Measurements from ENCODE around the gene DDIT4.

DDIT4 gene

GRCh38 chr10:72274213-72274729 is 547 bp downstream of the DDIT4 start:
- no peak for TF ChIP-seq CTCF (conservative IDR thresholded peaks at IDR 0.05)
- no peak for TF ChIP-seq ZFX (IDR thresholded peaks at IDR 0.05)

GRCh38 chr10:72274730-72275350 is 1.1 kb downstream of the DDIT4 start:
- H3K27ac ChIP-seq, result peak overlapping the region; percentile 98
- TF ChIP-seq CTCF (conservative IDR thresholded peaks at IDR 0.05), result peak; percentile 76
- 0 out of 2 replicates have a peak, but pooled peaks have one; percentile 22 for TF ChIP-seq ZFX (IDR thresholded peaks at IDR 0.05)

More at GRCh38 chr10:72274213-72274729, 547 bp downstream of the DDIT4 start:
- peak overlapping the region; percentile 98 for H3K27ac ChIP-seq

GRCh38 chr10:72275351-72276012 is 1.8 kb downstream of the DDIT4 start:
- TF ChIP-seq ZFX (IDR thresholded peaks at IDR 0.05) (no peak), CTCF (conservative IDR thresholded peaks at IDR 0.05) (no peak)
- H3K27ac ChIP-seq, result peak overlapping the region; percentile 98

GRCh38 chr10:72276013-72276387 is 2.3 kb downstream of the DDIT4 start:
- H3K27ac ChIP-seq, result peak overlapping the region; percentile 98

GRCh38 chr10:72276421-72277339 is 3.0 kb downstream of the DDIT4 start:
- TF ChIP-seq CTCF (conservative IDR thresholded peaks at IDR 0.05), result no peak
- no peak; the same call in 1 of the 2 replicates for TF ChIP-seq ZFX (IDR thresholded peaks at IDR 0.05)
- H3K27ac ChIP-seq, result peak overlapping the region; percentile 98

More at GRCh38 chr10:72276013-72276387, 2.3 kb downstream of the DDIT4 start:
- TF ChIP-seq CTCF (conservative IDR thresholded peaks at IDR 0.05) (no peak), ZFX (IDR thresholded peaks at IDR 0.05) (no peak)

- TF ChIP-seq CTCF (conservative IDR thresholded peaks at IDR 0.05) (no peak), ZFX (IDR thresholded peaks at IDR 0.05) (no peak)
- peak overlapping the region; percentile 98 for H3K27ac ChIP-seq
Measured at GRCh38 chr10:72277340-72277995, 3.7 kb downstream of the DDIT4 start.
